PC-3 (cell line): ENCODE measurements around the gene VIPR2. TPM values are rescaled to one million over a fixed set of nuclear protein-coding genes. Genes with fewer than 3 reads are reported as not detected.

ENCODE experiments used
- ATAC-seq: fragments of 200-7000 bp; cut with Tn5 transposase; 2 replicates; pipeline ENCODE4 v1.9.1; 2020; ENCODE audit warnings: mild to moderate bottlenecking, moderate library complexity
- BruUV-seq: library from RNA; stranded (reverse); fragments of 400-500 nt; replicated peaks from 2 replicates; lab custom pipeline; 2021; lab: Mats Ljungman, UMichigan
- CTCF ChIA-PET: fragments of 300-600 bp; sonication (Branson Sonifier 250); formaldehyde crosslinking; loops from one replicate; lab custom pipeline; 2022; ENCODE audit warnings: antibody characterized with exemption; lab: Charles Lee
- POLR2A ChIA-PET: fragments of 300-600 bp; sonication (Branson Sonifier 250); formaldehyde crosslinking; loops from one replicate; lab custom pipeline; 2022; ENCODE audit warnings: antibody characterized with exemption; ENCODE audit not compliant: unreplicated experiment; lab: Charles Lee
- DNase-seq: peaks from one replicate; pipeline ENCODE4 v3.0.0-alpha.2; 2015
- H2AFZ ChIP-seq: fragments of 300-600 bp; sonication (generic); 2 replicates; pipeline ENCODE4 v1.6.0; 2016; ENCODE audit warnings: antibody characterized with exemption, low read length
- H3F3A ChIP-seq: fragments of 300-600 bp; sonication (generic); one replicate; pipeline ENCODE4 v1.6.0; 2017; ENCODE audit warnings: antibody characterized with exemption, low read length, control low read depth, mild to moderate bottlenecking; ENCODE audit not compliant: unreplicated experiment
- H3K27ac ChIP-seq: fragments of 300-600 bp; sonication (generic); 2 replicates; pipeline ENCODE4 v1.5.1; 2016; ENCODE audit warnings: mild to moderate bottlenecking, low read length
- H3K27me3 ChIP-seq: fragments of 300-600 bp; sonication (generic); 2 replicates; pipeline ENCODE4 v1.6.1; 2016; ENCODE audit warnings: low read length, mixed read lengths
- H3K36me3 ChIP-seq: fragments of 300-600 bp; sonication (generic); 2 replicates; pipeline ENCODE4 v1.6.1; 2016; ENCODE audit warnings: low read depth, mixed run types, low read length, mixed read lengths
- H3K4me1 ChIP-seq: fragments of 300-600 bp; sonication (generic); 2 replicates; pipeline ENCODE4 v1.5.1; 2016; ENCODE audit warnings: low read length; ENCODE audit not compliant: insufficient read depth
- H3K4me2 ChIP-seq: fragments of 300-600 bp; sonication (generic); 2 replicates; pipeline ENCODE4 v1.6.0; 2016; ENCODE audit warnings: low read length
- H3K4me3 ChIP-seq: fragments of 300-600 bp; sonication (generic); 2 replicates; pipeline ENCODE4 v1.5.1; 2016; ENCODE audit warnings: mild to moderate bottlenecking, low read length, mixed read lengths
- H3K79me2 ChIP-seq: fragments of 300-600 bp; sonication (generic); 2 replicates; pipeline ENCODE4 v1.6.1; 2017; ENCODE audit warnings: low read length, mixed read lengths
- H3K9ac ChIP-seq: fragments of 300-600 bp; sonication (generic); 2 replicates; pipeline ENCODE4 v1.6.0; 2016; ENCODE audit warnings: mild to moderate bottlenecking, low read length
- H3K9me2 ChIP-seq: fragments of 300-600 bp; sonication (generic); replicated peaks from 2 replicates; pipeline ENCODE4 v1.6.1; 2016; ENCODE audit warnings: mixed run types, low read length, mixed read lengths
- H3K9me3 ChIP-seq: fragments of 300-600 bp; sonication (generic); 2 replicates; pipeline ENCODE4 v1.6.1; 2016; ENCODE audit warnings: low read length, mixed read lengths
- H4K20me1 ChIP-seq: fragments of 300-600 bp; sonication (generic); 2 replicates; pipeline ENCODE4 v1.6.1; 2016; ENCODE audit warnings: low read length, mixed read lengths
- CTCF ChIP-seq: fragments of 300-600 bp; sonication (generic); conservative IDR thresholded peaks from 2 replicates; pipeline ENCODE4 v1.5.1; 2017; ENCODE audit warnings: antibody characterized with exemption, low read depth, mild to moderate bottlenecking, low read length
- EZH2 ChIP-seq: fragments of 300-600 bp; sonication (generic); IDR thresholded peaks from one replicate; pipeline ENCODE4 v1.6.1; 2017; ENCODE audit warnings: antibody characterized with exemption, mild to moderate bottlenecking, low read length; ENCODE audit not compliant: unreplicated experiment
- EZH2phosphoT487 ChIP-seq: fragments of 300-600 bp; sonication (generic); IDR thresholded peaks from 2 replicates; pipeline ENCODE4 v1.6.1; 2018; ENCODE audit warnings: mild to moderate bottlenecking, antibody characterized with exemption, low read length, borderline replicate concordance
- intact Hi-C: fragments of 100-400 bp; cut with micrococcal nuclease; formaldehyde crosslinking; loops from 2 replicates; pipeline ENCODE4 v1.9.0; 2023
- total RNA-seq: library from RNA; depleted of rRNA; stranded (reverse); fragments of >200 nt; gene quantifications from 2 replicates; pipeline ENCODE4 v1.2.3, GENCODE V29; 2014

Gene VIPR2
- total RNA-seq, 1 experiment from 2014 or later, result not detected

GRCh38 chr7:159108941-159109652 lies 35.6 kb downstream of the VIPR2 start:
- Histone ChIP-seq H3K79me2 (no peaks in the 10 kb centered on the region), H3F3A (no peaks in the 10 kb centered on the region), H3K27me3 (peaks cover 80% of the 10 kb centered on the region), H3K4me1 (no peaks in the 10 kb centered on the region), H3K36me3 (no peaks in the 10 kb centered on the region), H3K27ac (no peak overlapping the region), H3K9me2 (no peaks in the 10 kb centered on the region), H4K20me1 (no peaks in the 10 kb centered on the region), H3K4me3 (no peak overlapping the region), H3K4me2 (no peak overlapping the region), H3K9me3 (no peaks in the 10 kb centered on the region), H3K9ac (no peak overlapping the region), H2AFZ (no peak overlapping the region)
- TF ChIP-seq EZH2phosphoT487, result no peak
- TF ChIP-seq CTCF, result no peak
- no peak for TF ChIP-seq EZH2
- ChIA-PET CTCF (no interaction called here), POLR2A (no interaction called here)
- DNase-seq (peak; percentile 13), ATAC-seq (peak; percentile 48)
- no TSS peak for BruUV-seq
- intact Hi-C loops, result no loop called here

- H3K27me3 ChIP-seq, result peaks cover 80% of the 10 kb centered on the region
- H4K20me1 ChIP-seq, result no peaks in the 10 kb centered on the region
- POLR2A ChIA-PET, result no interaction called here
- no peak overlapping the region for H3K27ac ChIP-seq
- no peak for TF ChIP-seq EZH2phosphoT487
- no peak for TF ChIP-seq CTCF
- no peak for TF ChIP-seq EZH2
- H3K9me3 ChIP-seq, result no peaks in the 10 kb centered on the region
- no peak for DNase-seq
- no peak for ATAC-seq
- no peaks in the 10 kb centered on the region for H3K9me2 ChIP-seq
- no peak overlapping the region for H3K4me2 ChIP-seq
- H3K79me2 ChIP-seq, result no peaks in the 10 kb centered on the region
- no peak overlapping the region for H3K4me3 ChIP-seq
- H2AFZ ChIP-seq, result no peak overlapping the region
- no peak overlapping the region for H3K9ac ChIP-seq
- H3K36me3 ChIP-seq, result no peaks in the 10 kb centered on the region
- H3F3A ChIP-seq, result no peaks in the 10 kb centered on the region
- no peaks in the 10 kb centered on the region for H3K4me1 ChIP-seq
- intact Hi-C loops, result no loop called here
- CTCF ChIA-PET, result no interaction called here
- no TSS peak for BruUV-seq
Measured at GRCh38 chr7:159108491-159108890, 36.2 kb downstream of the VIPR2 start.

GRCh38 chr7:159107161-159107892 lies 37.3 kb downstream of the VIPR2 start:
- Histone ChIP-seq H3K36me3 (no peaks in the 10 kb centered on the region), H4K20me1 (no peaks in the 10 kb centered on the region), H3K4me1 (no peaks in the 10 kb centered on the region), H3F3A (no peaks in the 10 kb centered on the region), H3K4me3 (no peak overlapping the region), H3K27ac (no peak overlapping the region), H3K9ac (no peak overlapping the region), H3K9me3 (no peaks in the 10 kb centered on the region), H3K4me2 (no peak overlapping the region), H3K27me3 (peaks cover 77% of the 10 kb centered on the region), H2AFZ (no peak overlapping the region), H3K79me2 (no peaks in the 10 kb centered on the region), H3K9me2 (no peaks in the 10 kb centered on the region)
- no peak for TF ChIP-seq EZH2
- no peak for TF ChIP-seq EZH2phosphoT487
- no peak for TF ChIP-seq CTCF
- ATAC-seq (no peak), DNase-seq (no peak)
- POLR2A ChIA-PET, result no interaction called here
- CTCF ChIA-PET, result no interaction called here
- no TSS peak for BruUV-seq
- intact Hi-C loops, result no loop called here
